GM23338 (cell line): Measurements from ENCODE around the gene SLC39A11. TPM values are rescaled to one million over a fixed set of nuclear protein-coding genes. Genes with fewer than 3 reads are reported as not detected.

Source experiments
- ATAC-seq: fragments of 200-7000 bp; cut with Tn5 transposase; 3 replicates; pipeline ENCODE4 v1.9.1; 2020
- DNase-seq: peaks from one replicate; pipeline ENCODE4 v3.0.0-alpha.2; 2015; ENCODE audit warnings: low spot score
- H2AFZ ChIP-seq: fragments of 200-600 bp; sonication (generic); 2 replicates; pipeline ENCODE4 v1.8.0; 2016; ENCODE audit warnings: antibody characterized with exemption, mild to moderate bottlenecking, moderate library complexity
- H3F3A ChIP-seq: fragments of 200-600 bp; sonication (generic); replicated peaks from 2 replicates; pipeline ENCODE4 v1.8.0; 2017; ENCODE audit warnings: antibody characterized with exemption, mixed run types, low read depth
- H3K27ac ChIP-seq: fragments of 200-600 bp; sonication (generic); 2 replicates; pipeline ENCODE4 v1.6.1; 2016; ENCODE audit warnings: low read depth
- H3K27me3 ChIP-seq: fragments of 200-600 bp; sonication (generic); 2 replicates; pipeline ENCODE4 v1.8.0; 2016; ENCODE audit warnings: mild to moderate bottlenecking, mixed run types, moderate library complexity; ENCODE audit not compliant: insufficient read depth
- H3K36me3 ChIP-seq: fragments of 200-600 bp; sonication (generic); 2 replicates; pipeline ENCODE4 v1.8.0; 2016; ENCODE audit warnings: mild to moderate bottlenecking; ENCODE audit not compliant: insufficient read depth
- H3K4me1 ChIP-seq: fragments of 200-600 bp; sonication (generic); 2 replicates; pipeline ENCODE4 v1.8.0; 2016; ENCODE audit warnings: mild to moderate bottlenecking, moderate library complexity; ENCODE audit not compliant: insufficient read depth
- H3K4me2 ChIP-seq: fragments of 200-600 bp; sonication (generic); 2 replicates; pipeline ENCODE4 v1.7.1; 2017; ENCODE audit warnings: mixed run types
- H3K4me3 ChIP-seq: fragments of 200-600 bp; sonication (generic); 2 replicates; pipeline ENCODE4 v1.6.1; 2016; ENCODE audit warnings: mixed run types
- H3K79me2 ChIP-seq: fragments of 200-600 bp; sonication (generic); replicated peaks from 2 replicates; pipeline ENCODE4 v1.8.0; 2017; ENCODE audit warnings: mild to moderate bottlenecking; ENCODE audit not compliant: insufficient read depth
- H3K9me2 ChIP-seq: fragments of 200-600 bp; sonication (generic); 2 replicates; pipeline ENCODE4 v1.8.0; 2017; ENCODE audit not compliant: insufficient read depth
- H4K20me1 ChIP-seq: fragments of 200-600 bp; sonication (generic); replicated peaks from 2 replicates; pipeline ENCODE4 v1.8.0; 2017; ENCODE audit warnings: mild to moderate bottlenecking; ENCODE audit not compliant: insufficient read depth
- H3K27ac Mint-ChIP-seq: 2 replicates; pipeline ENCODE4 v1.8.0; 2020; ENCODE audit warnings: inconsistent platforms, mild to moderate bottlenecking, moderate library complexity, mixed read lengths
- H3K27me3 Mint-ChIP-seq: 3 replicates; pipeline ENCODE4 v1.8.0; 2022; ENCODE audit warnings: low read depth, mild to moderate bottlenecking, moderate library complexity, mixed read lengths, inconsistent platforms; ENCODE audit not compliant: insufficient read depth, poor library complexity
- H3K36me3 Mint-ChIP-seq: 3 replicates; pipeline ENCODE4 v1.8.0; 2021; ENCODE audit warnings: low read depth, mild to moderate bottlenecking, inconsistent platforms, moderate library complexity, mixed read lengths
- H3K4me1 Mint-ChIP-seq: 3 replicates; pipeline ENCODE4 v1.8.0; 2020; ENCODE audit warnings: mild to moderate bottlenecking, inconsistent platforms, mixed read lengths
- H3K4me3 Mint-ChIP-seq: 3 replicates; pipeline ENCODE4 v1.8.0; 2021; ENCODE audit warnings: moderate library complexity, mild to moderate bottlenecking, inconsistent platforms, mixed read lengths
- H3K9me3 Mint-ChIP-seq: 3 replicates; pipeline ENCODE4 v1.8.0; 2020; ENCODE audit warnings: moderate library complexity, mild to moderate bottlenecking, inconsistent platforms, mixed read lengths
- CTCF ChIP-seq, 2 experiments: fragments of 200-600 bp in 1 of 2; sonication (generic) in 1 of 2; conservative IDR thresholded peaks; 2 replicates each; pipeline versions ENCODE4 v1.5.1 to v1.6.1; 2016 to 2017; ENCODE audit warnings: antibody characterized with exemption in 2 of 2, low read depth in 2 of 2, mild to moderate bottlenecking in 2 of 2, moderate library complexity in 1 of 2
- EZH2phosphoT487 ChIP-seq: fragments of 200-600 bp; sonication (generic); IDR thresholded peaks from one replicate; pipeline ENCODE4 v1.8.1; 2018; ENCODE audit warnings: antibody characterized with exemption; ENCODE audit not compliant: unreplicated experiment
- JUNB ChIP-seq: IDR thresholded peaks from one replicate; pipeline ENCODE4 v1.6.1; 2016; ENCODE audit warnings: antibody characterized with exemption; ENCODE audit not compliant: unreplicated experiment
- NANOG ChIP-seq: IDR thresholded peaks from 2 replicates; pipeline ENCODE4 v1.6.1; 2016; ENCODE audit warnings: antibody characterized with exemption, borderline replicate concordance
- STAT1 ChIP-seq: IDR thresholded peaks from one replicate; pipeline ENCODE4 v1.6.1; 2016; ENCODE audit warnings: antibody characterized with exemption; ENCODE audit not compliant: unreplicated experiment
- ZNF114 ChIP-seq: fragments of 250-450 bp; sonication (Bioruptor Pico); IDR thresholded peaks from 2 replicates; pipeline ENCODE4 v1.5.0; 2020; ENCODE audit warnings: mild to moderate bottlenecking, moderate library complexity
- ZNF331 ChIP-seq: fragments of 250-450 bp; sonication (Bioruptor Pico); IDR thresholded peaks from 2 replicates; pipeline ENCODE4 v1.5.0; 2020; ENCODE audit warnings: low read depth, mild to moderate bottlenecking, moderate library complexity
- ZNF462 ChIP-seq: fragments of 250-450 bp; sonication (Bioruptor Pico); IDR thresholded peaks from 2 replicates; pipeline ENCODE4 v1.5.0; 2020; ENCODE audit warnings: mild to moderate bottlenecking, moderate library complexity
- polyA plus RNA-seq: library from polyadenylated mRNA; unstranded; fragments of >200 nt; fragmentation: Nextera tagmentation; extraction: Ambion mirVana; gene quantifications from 2 replicates; pipeline ENCODE4 v1.2.1, GENCODE V29; 2016
- total RNA-seq: library from RNA; depleted of rRNA; stranded (reverse); fragments of >200 nt; shearing (Covaris generic); gene quantifications from 2 replicates; pipeline ENCODE4 v1.2.3, GENCODE V29; 2014
- TF ChIP-seq, protein P1 (sequence below): IDR thresholded peaks from one replicate; pipeline ENCODE4 v1.6.1; 2018; ENCODE audit warnings: antibody characterized with exemption; ENCODE audit not compliant: unreplicated experiment

The SLC39A11 gene
- total and polyA plus RNA-seq, 2 experiments from 2014 or later: 10.8 to 18.1 TPM

DNA sequence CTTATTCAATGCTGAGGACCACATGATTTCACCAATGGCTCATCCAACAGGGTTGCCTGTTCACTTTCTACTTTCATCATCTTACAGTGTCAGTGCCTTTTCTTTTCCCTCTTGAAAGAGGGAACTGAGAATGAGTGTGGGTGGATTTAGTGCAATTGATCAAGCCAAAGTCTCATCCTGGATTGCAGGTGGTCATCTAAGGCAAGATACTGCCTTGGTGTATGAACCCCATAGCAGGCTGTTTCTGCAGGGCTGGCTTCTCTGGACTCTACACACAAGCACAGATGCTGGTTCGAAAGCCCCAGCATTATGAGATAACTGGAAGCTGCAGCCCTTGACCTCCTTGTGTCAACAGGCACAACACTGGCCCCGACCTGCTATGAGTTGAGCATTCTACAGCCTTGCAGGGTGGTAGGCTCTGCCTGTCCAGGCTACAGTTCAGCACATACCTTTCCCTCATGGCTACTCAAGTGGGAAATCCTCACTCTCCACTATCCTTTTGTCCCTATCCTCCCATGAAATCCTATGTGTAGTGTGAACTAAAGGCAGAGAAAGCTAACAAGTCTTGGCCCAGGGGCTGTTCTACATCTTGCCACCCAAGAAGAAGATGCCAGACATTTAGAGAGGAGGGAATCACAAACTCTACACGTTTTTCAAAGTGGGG is 358.7 kb downstream of the SLC39A11 start:
- Mint-ChIP-seq H3K27me3 (peaks cover 4% of the 10 kb centered on the region), H3K9me3 (no peaks in the 10 kb centered on the region), H3K27ac (no peak overlapping the region), H3K4me1 (no peaks in the 10 kb centered on the region), H3K4me3 (no peak overlapping the region), H3K36me3 (no peaks in the 10 kb centered on the region)
- no peaks in the 10 kb centered on the region for H4K20me1 ChIP-seq
- no peaks in the 10 kb centered on the region for H3K4me1 ChIP-seq
- no peaks in the 10 kb centered on the region for H3K36me3 ChIP-seq
- H3K4me3 ChIP-seq: no peak overlapping the region
- H3K9me2 ChIP-seq: no peaks in the 10 kb centered on the region
- no peak for ATAC-seq
- no peaks in the 10 kb centered on the region for H3F3A ChIP-seq
- H3K79me2 ChIP-seq: no peaks in the 10 kb centered on the region
- TF ChIP-seq EZH2phosphoT487 (no peak), NANOG (no peak), ZNF462 (no peak), JUNB (no peak), ZNF114 (CRISPR knock-in tag) (no peak)
- no peak overlapping the region for H2AFZ ChIP-seq
- no peak overlapping the region for H3K4me2 ChIP-seq
- no peak for DNase-seq
- H3K27me3 ChIP-seq: no peaks in the 10 kb centered on the region
- no peak overlapping the region for H3K27ac ChIP-seq

- no peaks in the 10 kb centered on the region for H3K4me1 ChIP-seq
- no peaks in the 10 kb centered on the region for H3K79me2 ChIP-seq
- Mint-ChIP-seq H3K27me3 (no peaks in the 10 kb centered on the region), H3K4me1 (no peaks in the 10 kb centered on the region), H3K4me3 (no peak overlapping the region), H3K27ac (no peak overlapping the region), H3K36me3 (no peaks in the 10 kb centered on the region), H3K9me3 (no peaks in the 10 kb centered on the region)
- no peak overlapping the region for H3K4me3 ChIP-seq
- H3K36me3 ChIP-seq: no peaks in the 10 kb centered on the region
- DNase-seq: no peak
- H3K9me2 ChIP-seq: no peaks in the 10 kb centered on the region
- H3F3A ChIP-seq: no peaks in the 10 kb centered on the region
- no peaks in the 10 kb centered on the region for H4K20me1 ChIP-seq
- no peaks in the 10 kb centered on the region for H3K27me3 ChIP-seq
- H3K27ac ChIP-seq: no peak overlapping the region
- no peak for ATAC-seq
- no peak overlapping the region for H2AFZ ChIP-seq
- H3K4me2 ChIP-seq: no peak overlapping the region
- no peak for TF ChIP-seq ZNF331 (CRISPR knock-in tag)
- no peak for TF ChIP-seq STAT1
- no peak for TF ChIP-seq EZH2phosphoT487
- TF ChIP-seq, protein P1, sequence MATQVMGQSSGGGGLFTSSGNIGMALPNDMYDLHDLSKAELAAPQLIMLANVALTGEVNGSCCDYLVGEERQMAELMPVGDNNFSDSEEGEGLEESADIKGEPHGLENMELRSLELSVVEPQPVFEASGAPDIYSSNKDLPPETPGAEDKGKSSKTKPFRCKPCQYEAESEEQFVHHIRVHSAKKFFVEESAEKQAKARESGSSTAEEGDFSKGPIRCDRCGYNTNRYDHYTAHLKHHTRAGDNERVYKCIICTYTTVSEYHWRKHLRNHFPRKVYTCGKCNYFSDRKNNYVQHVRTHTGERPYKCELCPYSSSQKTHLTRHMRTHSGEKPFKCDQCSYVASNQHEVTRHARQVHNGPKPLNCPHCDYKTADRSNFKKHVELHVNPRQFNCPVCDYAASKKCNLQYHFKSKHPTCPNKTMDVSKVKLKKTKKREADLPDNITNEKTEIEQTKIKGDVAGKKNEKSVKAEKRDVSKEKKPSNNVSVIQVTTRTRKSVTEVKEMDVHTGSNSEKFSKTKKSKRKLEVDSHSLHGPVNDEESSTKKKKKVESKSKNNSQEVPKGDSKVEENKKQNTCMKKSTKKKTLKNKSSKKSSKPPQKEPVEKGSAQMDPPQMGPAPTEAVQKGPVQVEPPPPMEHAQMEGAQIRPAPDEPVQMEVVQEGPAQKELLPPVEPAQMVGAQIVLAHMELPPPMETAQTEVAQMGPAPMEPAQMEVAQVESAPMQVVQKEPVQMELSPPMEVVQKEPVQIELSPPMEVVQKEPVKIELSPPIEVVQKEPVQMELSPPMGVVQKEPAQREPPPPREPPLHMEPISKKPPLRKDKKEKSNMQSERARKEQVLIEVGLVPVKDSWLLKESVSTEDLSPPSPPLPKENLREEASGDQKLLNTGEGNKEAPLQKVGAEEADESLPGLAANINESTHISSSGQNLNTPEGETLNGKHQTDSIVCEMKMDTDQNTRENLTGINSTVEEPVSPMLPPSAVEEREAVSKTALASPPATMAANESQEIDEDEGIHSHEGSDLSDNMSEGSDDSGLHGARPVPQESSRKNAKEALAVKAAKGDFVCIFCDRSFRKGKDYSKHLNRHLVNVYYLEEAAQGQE: no peak
- TF ChIP-seq CTCF (conservative IDR thresholded peaks at IDR 0.05; ENCODE audit: low read depth in 2 of 2): no peak
Observed at GRCh38 chr17:72732893-72733618, 359.4 kb downstream of the SLC39A11 start.
